ENCODE data around the gene ZBTB17. TPM values are rescaled to one million over a fixed set of nuclear protein-coding genes. Genes with fewer than 3 reads are reported as not detected.

ZBTB17 gene
- total and polyA plus RNA-seq, 10 of the 15 experiments (the other 5 are each of a cell fraction or from before 2014, with no cell fraction given): 0.87 to 59.4 (median 38.7) TPM

DNA sequence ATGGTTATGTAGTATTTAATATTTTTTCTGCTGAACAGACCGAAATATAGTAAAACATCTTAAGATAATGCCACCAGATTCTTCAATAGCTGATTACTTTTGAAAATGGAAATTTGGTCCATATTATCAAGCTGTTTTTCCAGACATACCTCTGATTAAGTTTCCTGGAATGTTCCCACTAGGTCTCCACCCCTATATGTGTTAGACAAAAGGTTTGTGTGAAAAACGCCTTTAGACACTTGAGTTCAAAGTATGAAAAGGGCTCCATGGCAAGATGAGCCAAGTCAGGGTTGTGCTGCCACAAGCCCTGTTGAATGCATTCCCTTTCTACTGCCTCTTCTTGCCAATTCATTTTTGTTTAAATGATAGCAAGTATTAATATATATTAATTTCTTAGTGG is 52.7 kb downstream of the ZBTB17 start:
- no peak for DNase-seq (ENCODE audit: low read depth, low spot score)
- Histone ChIP-seq H3K27me3 (replicated peaks in 1 of 2; ENCODE audit: control insufficient read depth in 2 of 2, insufficient read depth in 2 of 2, low read length in 1 of 2) (no peaks in the 10 kb centered on the region), H4K20me1 (ENCODE audit: control insufficient read depth, insufficient read depth) (no peaks in the 10 kb centered on the region), H3K79me2 (ENCODE audit: control insufficient read depth, insufficient read depth, low read length) (peaks cover 4% of the 10 kb centered on the region), H3K27ac (ENCODE audit: control insufficient read depth, insufficient read depth) (no peak overlapping the region), H3K4me2 (ENCODE audit: control insufficient read depth, insufficient read depth) (no peak overlapping the region), H3K36me3 (ENCODE audit: control insufficient read depth in 2 of 2, insufficient read depth in 2 of 2, low read length in 1 of 2) (peaks cover 4 to 51% of the 10 kb centered on the region in 2 experiments), H3K9ac (ENCODE audit: control insufficient read depth, insufficient read depth, low read length) (no peak overlapping the region), H2AFZ (ENCODE audit: control insufficient read depth, low read depth, low read length) (no peak overlapping the region), H3K4me3 (no peak overlapping the region), H3K9me3 (replicated peaks; ENCODE audit: control insufficient read depth, insufficient read depth, low read length) (no peaks in the 10 kb centered on the region), H3K4me1 (ENCODE audit: control insufficient read depth, insufficient read depth, low read length) (peaks cover 9% of the 10 kb centered on the region; the same call in 1 of the 2 replicates)
- no TSS peak for BruUV-seq (replicated peaks)
- WGBS (ENCODE audit: insufficient coverage, insufficient replicate concordance, low lambda C conversion rate, missing lambda C conversion rate): 98% methylated on average over 2 of the region's 2 CpGs
- CTCF ChIA-PET: interaction anchor here (0.9 to 3.2 kb wide), 3 partner anchors 84 to 131 kb away, joined by 3 to 17 read pairs (median 5); no protein-coding TSS in a partner anchor
- no peak for FAIRE-seq
- intact Hi-C loops (cut with micrococcal nuclease; ENCODE audit: unreplicated experiment): no loop called here
- RAD21 ChIA-PET (ENCODE audit: unreplicated experiment): interaction anchor here (0.8 to 0.9 kb wide), 2 partner anchors 52 to 84 kb away, joined by 3 to 4 read pairs; no protein-coding TSS in a partner anchor
- TF ChIP-seq RBBP5 (conservative IDR thresholded peaks at IDR 0.05) (no peak), STAT3 (IDR thresholded peaks at IDR 0.05; ENCODE audit: low read depth, low read length) (no peak), ZNF622 (IDR thresholded peaks at IDR 0.05) (no peak)
- TF ChIP-seq, protein P1, sequence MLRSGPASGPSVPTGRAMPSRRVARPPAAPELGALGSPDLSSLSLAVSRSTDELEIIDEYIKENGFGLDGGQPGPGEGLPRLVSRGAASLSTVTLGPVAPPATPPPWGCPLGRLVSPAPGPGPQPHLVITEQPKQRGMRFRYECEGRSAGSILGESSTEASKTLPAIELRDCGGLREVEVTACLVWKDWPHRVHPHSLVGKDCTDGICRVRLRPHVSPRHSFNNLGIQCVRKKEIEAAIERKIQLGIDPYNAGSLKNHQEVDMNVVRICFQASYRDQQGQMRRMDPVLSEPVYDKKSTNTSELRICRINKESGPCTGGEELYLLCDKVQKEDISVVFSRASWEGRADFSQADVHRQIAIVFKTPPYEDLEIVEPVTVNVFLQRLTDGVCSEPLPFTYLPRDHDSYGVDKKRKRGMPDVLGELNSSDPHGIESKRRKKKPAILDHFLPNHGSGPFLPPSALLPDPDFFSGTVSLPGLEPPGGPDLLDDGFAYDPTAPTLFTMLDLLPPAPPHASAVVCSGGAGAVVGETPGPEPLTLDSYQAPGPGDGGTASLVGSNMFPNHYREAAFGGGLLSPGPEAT (IDR thresholded peaks at IDR 0.05; ENCODE audit: low read depth): no peak
- no peak for ATAC-seq
- POLR2A ChIA-PET: no interaction called here
- in situ Hi-C loops (cut with MboI): no loop called here
- SMC1A ChIA-PET (ENCODE audit: uncharacterized antibody, unreplicated experiment): interaction anchor here (0.7 to 2.8 kb wide), 6 partner anchors 9 to 108 kb away, joined by 3 to 11 read pairs (median 3); no protein-coding TSS in a partner anchor
